ENCODE results near the gene PRKAA1.
A peak's percentile ranks its signal among the peaks of the same experiment; 100 is the strongest.
"Not testable (repeated sequence)": the region's sequence is repeated elsewhere in the genome, so short reads cannot be mapped to it uniquely, and the experiment has no call there.

Gene PRKAA1

DNA sequence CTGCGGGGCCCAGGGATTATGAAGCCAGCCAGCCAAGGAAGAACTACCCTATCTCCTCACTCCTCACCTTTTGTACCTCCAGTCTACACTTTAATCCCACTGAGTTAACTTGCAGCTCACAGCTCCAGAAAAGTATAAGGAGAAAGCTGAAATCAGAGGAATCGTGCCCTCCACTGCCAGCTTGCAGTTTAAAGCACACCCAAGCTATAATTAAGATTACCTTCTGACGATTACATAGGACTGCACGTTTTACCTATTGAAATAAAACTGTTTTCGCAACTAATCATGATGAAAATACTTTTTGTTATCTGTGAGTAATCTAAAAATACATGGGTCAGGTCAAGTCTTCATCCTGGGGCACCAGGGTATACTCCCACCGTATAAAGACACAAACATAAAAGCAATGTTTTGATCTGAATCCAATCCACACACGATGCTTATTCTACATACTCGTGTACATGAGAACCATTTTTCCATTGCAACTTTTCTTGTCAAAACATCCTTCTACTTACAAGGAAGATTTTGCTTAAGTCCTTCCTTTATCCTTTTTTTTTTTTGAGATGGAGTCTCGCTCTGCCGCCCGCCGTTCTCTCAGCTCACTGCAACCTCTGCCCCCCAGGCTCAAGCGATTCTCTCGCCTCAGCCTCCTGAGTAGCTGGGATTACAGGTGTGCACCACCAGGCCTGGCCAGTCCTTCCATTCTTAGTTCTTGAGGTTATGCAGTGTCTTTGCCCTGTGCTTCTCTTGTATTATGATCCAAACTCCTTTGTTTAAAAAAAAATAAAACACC is 29.2 kb upstream of the PRKAA1 start:
- no peaks in the 10 kb centered on the region for H3K27me3 ChIP-seq (ENCODE audit: insufficient read depth, poor library complexity, severe bottlenecking)
- TF ChIP-seq GABPA (IDR thresholded peaks at IDR 0.05; ENCODE audit: low read depth) (no peak), POLR2AphosphoS5 (IDR thresholded peaks at IDR 0.05; ENCODE audit: low read depth) (no peak; the same call in none of the 2 replicates), SPI1 (IDR thresholded peaks at IDR 0.05; ENCODE audit: borderline replicate concordance, low read depth) (no peak)
- TF ChIP-seq, protein P1, sequence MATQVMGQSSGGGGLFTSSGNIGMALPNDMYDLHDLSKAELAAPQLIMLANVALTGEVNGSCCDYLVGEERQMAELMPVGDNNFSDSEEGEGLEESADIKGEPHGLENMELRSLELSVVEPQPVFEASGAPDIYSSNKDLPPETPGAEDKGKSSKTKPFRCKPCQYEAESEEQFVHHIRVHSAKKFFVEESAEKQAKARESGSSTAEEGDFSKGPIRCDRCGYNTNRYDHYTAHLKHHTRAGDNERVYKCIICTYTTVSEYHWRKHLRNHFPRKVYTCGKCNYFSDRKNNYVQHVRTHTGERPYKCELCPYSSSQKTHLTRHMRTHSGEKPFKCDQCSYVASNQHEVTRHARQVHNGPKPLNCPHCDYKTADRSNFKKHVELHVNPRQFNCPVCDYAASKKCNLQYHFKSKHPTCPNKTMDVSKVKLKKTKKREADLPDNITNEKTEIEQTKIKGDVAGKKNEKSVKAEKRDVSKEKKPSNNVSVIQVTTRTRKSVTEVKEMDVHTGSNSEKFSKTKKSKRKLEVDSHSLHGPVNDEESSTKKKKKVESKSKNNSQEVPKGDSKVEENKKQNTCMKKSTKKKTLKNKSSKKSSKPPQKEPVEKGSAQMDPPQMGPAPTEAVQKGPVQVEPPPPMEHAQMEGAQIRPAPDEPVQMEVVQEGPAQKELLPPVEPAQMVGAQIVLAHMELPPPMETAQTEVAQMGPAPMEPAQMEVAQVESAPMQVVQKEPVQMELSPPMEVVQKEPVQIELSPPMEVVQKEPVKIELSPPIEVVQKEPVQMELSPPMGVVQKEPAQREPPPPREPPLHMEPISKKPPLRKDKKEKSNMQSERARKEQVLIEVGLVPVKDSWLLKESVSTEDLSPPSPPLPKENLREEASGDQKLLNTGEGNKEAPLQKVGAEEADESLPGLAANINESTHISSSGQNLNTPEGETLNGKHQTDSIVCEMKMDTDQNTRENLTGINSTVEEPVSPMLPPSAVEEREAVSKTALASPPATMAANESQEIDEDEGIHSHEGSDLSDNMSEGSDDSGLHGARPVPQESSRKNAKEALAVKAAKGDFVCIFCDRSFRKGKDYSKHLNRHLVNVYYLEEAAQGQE (IDR thresholded peaks at IDR 0.05; ENCODE audit: insufficient replicate concordance, low read depth): no peak
- TF ChIP-seq, protein P2, sequence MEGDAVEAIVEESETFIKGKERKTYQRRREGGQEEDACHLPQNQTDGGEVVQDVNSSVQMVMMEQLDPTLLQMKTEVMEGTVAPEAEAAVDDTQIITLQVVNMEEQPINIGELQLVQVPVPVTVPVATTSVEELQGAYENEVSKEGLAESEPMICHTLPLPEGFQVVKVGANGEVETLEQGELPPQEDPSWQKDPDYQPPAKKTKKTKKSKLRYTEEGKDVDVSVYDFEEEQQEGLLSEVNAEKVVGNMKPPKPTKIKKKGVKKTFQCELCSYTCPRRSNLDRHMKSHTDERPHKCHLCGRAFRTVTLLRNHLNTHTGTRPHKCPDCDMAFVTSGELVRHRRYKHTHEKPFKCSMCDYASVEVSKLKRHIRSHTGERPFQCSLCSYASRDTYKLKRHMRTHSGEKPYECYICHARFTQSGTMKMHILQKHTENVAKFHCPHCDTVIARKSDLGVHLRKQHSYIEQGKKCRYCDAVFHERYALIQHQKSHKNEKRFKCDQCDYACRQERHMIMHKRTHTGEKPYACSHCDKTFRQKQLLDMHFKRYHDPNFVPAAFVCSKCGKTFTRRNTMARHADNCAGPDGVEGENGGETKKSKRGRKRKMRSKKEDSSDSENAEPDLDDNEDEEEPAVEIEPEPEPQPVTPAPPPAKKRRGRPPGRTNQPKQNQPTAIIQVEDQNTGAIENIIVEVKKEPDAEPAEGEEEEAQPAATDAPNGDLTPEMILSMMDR (IDR thresholded peaks at IDR 0.05; ENCODE audit: insufficient read depth, low read length): no peak
- H3K27ac ChIP-seq (replicated peaks): no peak overlapping the region
- H3K4me3 ChIP-seq (replicated peaks; ENCODE audit: insufficient read depth, low read length): no peak overlapping the region
- peak in 1 of 2 experiments; percentile 23 for DNase-seq (ENCODE audit: low read depth in 1 of 2, low spot score in 1 of 2)

DNA sequence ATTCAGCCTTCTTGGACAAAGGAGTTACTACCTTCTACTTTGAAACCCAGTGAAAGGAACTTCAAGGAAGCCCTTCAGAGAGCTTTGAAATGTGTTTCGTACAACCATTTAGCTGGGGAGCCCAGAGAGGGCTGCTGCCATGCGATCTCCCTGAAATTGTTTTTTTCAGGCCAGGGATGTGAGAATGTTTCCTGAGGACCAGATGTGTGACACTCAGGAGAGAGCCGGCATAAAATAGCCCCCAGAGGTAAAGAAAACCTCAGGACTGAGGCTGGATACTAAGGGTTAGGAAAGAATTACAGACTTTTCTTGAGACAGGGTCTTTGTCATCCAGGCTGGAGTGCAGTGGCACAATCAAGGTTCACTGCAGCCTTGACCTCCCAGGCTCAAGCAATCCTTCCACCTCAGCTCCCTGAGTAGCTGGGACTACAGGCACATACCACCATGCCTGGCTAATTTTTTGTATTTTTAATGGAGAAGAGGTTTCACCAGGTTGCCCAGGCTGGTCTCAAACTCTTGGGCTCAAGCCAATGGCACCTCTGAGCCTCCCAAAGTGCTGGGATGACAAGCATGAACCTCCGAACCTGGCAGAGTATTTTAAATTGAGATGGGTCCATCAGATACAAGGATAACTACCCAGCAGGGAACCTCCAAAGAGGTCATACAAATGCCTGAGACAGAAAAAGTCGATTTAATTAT is 28.5 kb upstream of the PRKAA1 start:
- no peaks in the 10 kb centered on the region for H3K27me3 ChIP-seq (ENCODE audit: insufficient read depth, poor library complexity, severe bottlenecking)
- H3K27ac ChIP-seq (replicated peaks): no peak overlapping the region
- H3K4me3 ChIP-seq (replicated peaks; ENCODE audit: insufficient read depth, low read length): no peak overlapping the region
- TF ChIP-seq SPI1 (IDR thresholded peaks at IDR 0.05; ENCODE audit: borderline replicate concordance, low read depth) (no peak), POLR2AphosphoS5 (IDR thresholded peaks at IDR 0.05; ENCODE audit: low read depth) (no peak; the same call in 1 of the 2 replicates), GABPA (IDR thresholded peaks at IDR 0.05; ENCODE audit: low read depth) (no peak)
- TF ChIP-seq, protein P1 (IDR thresholded peaks at IDR 0.05; ENCODE audit: insufficient replicate concordance, low read depth): no peak
- TF ChIP-seq, protein P2 (IDR thresholded peaks at IDR 0.05; ENCODE audit: insufficient read depth, low read length): no peak
- DNase-seq (ENCODE audit: low read depth in 1 of 2, low spot score in 1 of 2): no peak

DNA sequence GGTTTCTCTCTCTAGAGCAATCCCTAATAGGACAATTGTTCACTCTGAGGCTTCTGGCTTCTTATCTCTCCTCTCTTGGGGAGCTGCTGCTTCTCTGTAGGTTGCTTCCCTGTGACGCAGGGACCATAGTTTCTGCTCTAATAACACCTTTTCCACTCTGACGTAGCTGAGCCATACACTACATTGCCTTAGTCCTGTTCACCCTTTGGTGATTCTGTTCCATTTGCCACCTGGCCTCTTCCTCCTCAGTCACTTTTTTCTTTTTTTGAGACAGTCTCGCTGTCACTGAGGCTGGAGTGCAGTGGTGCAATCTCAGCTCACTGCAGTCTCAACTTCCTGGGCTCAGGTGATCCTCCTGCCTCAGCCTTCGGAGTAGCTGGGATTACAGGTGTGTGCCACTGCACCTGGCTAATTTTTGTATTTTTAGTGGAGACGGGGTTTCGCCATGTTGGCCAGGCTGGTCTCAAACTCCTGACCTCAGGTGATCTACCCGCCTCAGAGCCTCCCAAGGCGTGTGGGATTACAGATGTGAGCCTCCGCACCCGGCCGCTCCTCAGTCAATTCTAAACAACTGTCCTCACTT is 27.4 kb upstream of the PRKAA1 start:
- not testable (repeated sequence) for H3K27ac ChIP-seq (replicated peaks); H3K27me3 ChIP-seq (ENCODE audit: insufficient read depth, poor library complexity, severe bottlenecking); H3K4me3 ChIP-seq (replicated peaks; ENCODE audit: insufficient read depth, low read length)
- peak; percentile 88 for TF ChIP-seq POLR2AphosphoS5 (IDR thresholded peaks at IDR 0.05; ENCODE audit: low read depth)
- peak; percentile 12 to 19 for DNase-seq (ENCODE audit: low read depth in 1 of 2, low spot score in 1 of 2)

DNA sequence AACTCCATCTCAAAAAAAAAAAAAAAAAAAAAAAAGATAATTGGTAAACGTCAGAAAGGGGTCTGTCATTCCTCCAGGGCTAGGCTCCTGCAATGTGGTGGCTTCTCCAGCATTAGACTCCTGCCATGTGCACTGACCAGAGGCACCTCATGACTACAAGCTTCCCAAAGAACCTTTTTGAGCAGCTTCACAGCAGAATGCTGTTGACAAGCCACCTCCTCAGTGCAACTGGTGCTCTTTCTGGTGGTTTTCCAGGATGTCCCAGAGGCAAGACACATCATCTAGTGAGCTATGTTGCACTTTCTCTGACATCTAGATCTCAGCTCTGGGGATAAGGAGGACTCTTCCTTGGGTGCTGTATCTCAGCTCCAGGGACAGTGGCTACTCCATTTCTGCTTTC is 25.3 kb upstream of the PRKAA1 start:
- H3K27ac ChIP-seq (replicated peaks): no peak overlapping the region

More for the DNA sequence above, 25.3 kb upstream of the PRKAA1 start:
- Histone ChIP-seq H3K4me3 (replicated peaks; ENCODE audit: insufficient read depth, low read length) (no peak overlapping the region), H3K27me3 (ENCODE audit: insufficient read depth, poor library complexity, severe bottlenecking) (no peaks in the 10 kb centered on the region)
- no peak for DNase-seq (ENCODE audit: low read depth in 1 of 2, low spot score in 1 of 2)
- TF ChIP-seq SPI1 (IDR thresholded peaks at IDR 0.05; ENCODE audit: borderline replicate concordance, low read depth) (no peak), POLR2AphosphoS5 (IDR thresholded peaks at IDR 0.05; ENCODE audit: low read depth) (no peak), GABPA (IDR thresholded peaks at IDR 0.05; ENCODE audit: low read depth) (no peak)
- TF ChIP-seq, protein P2 (IDR thresholded peaks at IDR 0.05; ENCODE audit: insufficient read depth, low read length): no peak
- TF ChIP-seq, protein P1 (IDR thresholded peaks at IDR 0.05; ENCODE audit: insufficient replicate concordance, low read depth): no peak
